K562 (cell line): Measurements from ENCODE around the gene PCF11. TPM values are rescaled to one million over a fixed set of nuclear protein-coding genes. Genes with fewer than 3 reads are reported as not detected.

Experiments used
- SIN3B ChIP-seq: fragments of 450-650 bp; IDR thresholded peaks from 2 replicates; pipeline ENCODE4 v1.6.1; 2017; ENCODE audit warnings: low read depth, mild to moderate bottlenecking, moderate library complexity
- ZBTB33 ChIP-seq: sonication (generic); formaldehyde crosslinking; IDR thresholded peaks from 2 replicates; pipeline ENCODE4 v1.8.1; 2023; ENCODE audit warnings: mild to moderate bottlenecking, missing genetic modification reagents
- ZNF699 ChIP-seq: fragments of 250-450 bp; sonication (Bioruptor Pico); IDR thresholded peaks from 2 replicates; pipeline ENCODE4 v1.8.0; 2021; ENCODE audit warnings: mild to moderate bottlenecking, moderate library complexity; ENCODE audit not compliant: insufficient replicate concordance
- polyA plus RNA-seq, 8 experiments: library from polyadenylated mRNA; depleted of rRNA in 4 of 8; stranded (reverse) in 5 of 8; unstranded in 3 of 8; fragments of >200 nt; fragmentation: Nextera tagmentation in 2 of 8; fragmentation: Illumina TruSeq in 1 of 8; extraction: Ambion mirVana in 2 of 8; extraction: Trizol in 1 of 8; gene quantifications; 2 replicates each; pipeline versions ENCODE4 v1.2.1 to v1.2.3, GENCODE V29; 2011 to 2014; ENCODE audit warnings: inconsistent platforms in 1 of 8, missing spikeins in 1 of 8
- total RNA-seq, 7 experiments: library from RNA; depleted of rRNA in 6 of 7; stranded (reverse); fragments of >200 nt in 6 of 7; fragmentation: Illumina TruSeq in 2 of 7; extraction: Trizol in 2 of 7; gene quantifications; 2 replicates each; pipeline versions ENCODE4 v1.2.1 to v1.2.3, GENCODE V29; 2011 to 2021; ENCODE audit warnings: low replicate concordance in 1 of 7
- TF ChIP-seq, protein P1 (sequence below), 2 experiments: fragments of 450-650 bp; formaldehyde crosslinking in 1 of 2; IDR thresholded peaks; 2 replicates each; pipeline versions ENCODE4 v1.4.0 to v1.6.1; 2014 to 2020; ENCODE audit warnings: mild to moderate bottlenecking in 2 of 2, borderline replicate concordance in 1 of 2, low read depth in 1 of 2

PCF11 gene
- total and polyA plus RNA-seq, 9 of the 15 experiments (the other 6 are each of a cell fraction or from before 2014, with no cell fraction given): 9.3 to 91.6 (median 54.4) TPM

DNA sequence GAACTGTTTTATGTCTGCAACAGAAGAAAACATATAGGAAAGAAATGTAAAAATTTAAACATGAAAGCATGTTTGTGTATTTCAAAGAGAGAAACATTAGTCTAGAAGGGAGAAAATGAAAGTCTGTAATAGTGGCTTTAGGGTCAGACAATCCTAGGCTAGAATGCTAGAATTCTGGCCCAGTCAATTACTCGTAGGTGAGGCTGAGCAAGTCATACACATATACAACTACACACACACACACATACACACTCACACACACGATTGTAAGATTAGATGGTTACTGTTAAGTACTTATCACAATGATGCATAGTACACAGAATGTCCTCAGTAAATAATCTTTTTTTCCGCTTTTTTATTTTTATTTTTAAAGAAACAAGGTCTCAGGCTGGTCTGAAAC, 37.7 kb upstream of the PCF11 start (continued):
- TF ChIP-seq ZBTB33 (CRISPR knock-in tag) (no peak), ZNF699 (no peak), SIN3B (no peak)
- TF ChIP-seq, protein P1, sequence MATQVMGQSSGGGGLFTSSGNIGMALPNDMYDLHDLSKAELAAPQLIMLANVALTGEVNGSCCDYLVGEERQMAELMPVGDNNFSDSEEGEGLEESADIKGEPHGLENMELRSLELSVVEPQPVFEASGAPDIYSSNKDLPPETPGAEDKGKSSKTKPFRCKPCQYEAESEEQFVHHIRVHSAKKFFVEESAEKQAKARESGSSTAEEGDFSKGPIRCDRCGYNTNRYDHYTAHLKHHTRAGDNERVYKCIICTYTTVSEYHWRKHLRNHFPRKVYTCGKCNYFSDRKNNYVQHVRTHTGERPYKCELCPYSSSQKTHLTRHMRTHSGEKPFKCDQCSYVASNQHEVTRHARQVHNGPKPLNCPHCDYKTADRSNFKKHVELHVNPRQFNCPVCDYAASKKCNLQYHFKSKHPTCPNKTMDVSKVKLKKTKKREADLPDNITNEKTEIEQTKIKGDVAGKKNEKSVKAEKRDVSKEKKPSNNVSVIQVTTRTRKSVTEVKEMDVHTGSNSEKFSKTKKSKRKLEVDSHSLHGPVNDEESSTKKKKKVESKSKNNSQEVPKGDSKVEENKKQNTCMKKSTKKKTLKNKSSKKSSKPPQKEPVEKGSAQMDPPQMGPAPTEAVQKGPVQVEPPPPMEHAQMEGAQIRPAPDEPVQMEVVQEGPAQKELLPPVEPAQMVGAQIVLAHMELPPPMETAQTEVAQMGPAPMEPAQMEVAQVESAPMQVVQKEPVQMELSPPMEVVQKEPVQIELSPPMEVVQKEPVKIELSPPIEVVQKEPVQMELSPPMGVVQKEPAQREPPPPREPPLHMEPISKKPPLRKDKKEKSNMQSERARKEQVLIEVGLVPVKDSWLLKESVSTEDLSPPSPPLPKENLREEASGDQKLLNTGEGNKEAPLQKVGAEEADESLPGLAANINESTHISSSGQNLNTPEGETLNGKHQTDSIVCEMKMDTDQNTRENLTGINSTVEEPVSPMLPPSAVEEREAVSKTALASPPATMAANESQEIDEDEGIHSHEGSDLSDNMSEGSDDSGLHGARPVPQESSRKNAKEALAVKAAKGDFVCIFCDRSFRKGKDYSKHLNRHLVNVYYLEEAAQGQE (IDR thresholded peaks at IDR 0.05; ENCODE audit: borderline replicate concordance): no peak
- TF ChIP-seq, protein P1 (CRISPR knock-in tag; IDR thresholded peaks at IDR 0.05; ENCODE audit: low read depth): no peak
